ENCODE data around the gene ERBB2. TPM values are rescaled to one million over a fixed set of nuclear protein-coding genes. Genes with fewer than 3 reads are reported as not detected.

ERBB2 gene
- polyA plus RNA-seq, 3 donors: 0.17 to 0.73 TPM; not detected in 1

- Histone ChIP-seq H4K20me1 (ENCODE audit: insufficient read depth, low read length) (no peaks in the 10 kb centered on the region), H2AFZ (ENCODE audit: insufficient read depth, low read depth, low read length, poor library complexity, severe bottlenecking) (no peak overlapping the region), H3K36me3 (replicated peaks in 1 of 2; ENCODE audit: control insufficient read depth in 1 of 2, insufficient read depth in 2 of 2, low read length in 2 of 2) (peaks cover 0 to 3% of the 10 kb centered on the region in 2 donors), H3K4me1 (ENCODE audit: control insufficient read depth in 1 of 2, insufficient read depth in 2 of 2, low read length in 2 of 2) (peaks cover 11 to 14% of the 10 kb centered on the region in 2 donors), H3K4me2 (replicated peaks; ENCODE audit: extremely low read depth, low read length, poor library complexity, severe bottlenecking) (no peak overlapping the region), H3K79me2 (ENCODE audit: insufficient read depth, low read length) (no peaks in the 10 kb centered on the region), H3K9ac (ENCODE audit: insufficient read depth, low read length, poor library complexity, severe bottlenecking) (no peak overlapping the region), H3K4me3 (replicated peaks in 1 of 3; ENCODE audit: low read depth in 2 of 3, low read length in 3 of 3) (no peak overlapping the region), H3K9me3 (replicated peaks in 1 of 2; ENCODE audit: control insufficient read depth in 1 of 2, insufficient read depth in 1 of 2, low read length in 2 of 2) (no peaks in the 10 kb centered on the region), H3K27ac (ENCODE audit: low read depth in 1 of 2, low read length in 2 of 2) (no peak overlapping the region), H3K27me3 (ENCODE audit: control insufficient read depth in 2 of 2, insufficient read depth in 2 of 2, low read length in 2 of 2) (peaks cover 0 to 4% of the 10 kb centered on the region in 2 donors)
- no peak for DNase-seq
- intact Hi-C loops (cut with micrococcal nuclease): no loop called here
- Mint-ChIP-seq H3K36me3 (peaks cover 29 to 32% of the 10 kb centered on the region in 2 donors), H3K9me3 (peaks cover 0 to 2% (median 0%) of the 10 kb centered on the region in 7 donors), H3K27me3 (ENCODE audit: low read depth in 3 of 3) (peaks cover 7 to 18% (median 16%) of the 10 kb centered on the region in 3 donors), H3K4me1 (peaks cover 30% of the 10 kb centered on the region), H3K27ac (peak overlapping the region in 1 of 7 donors; percentile 51), H3K4me3 (no peak overlapping the region)
- WGBS (ENCODE audit: insufficient coverage): 22% methylated on average over 3 of the region's 7 CpGs
- no peak for TF ChIP-seq CTCF (IDR thresholded peaks at IDR 0.05)
Measured at GRCh38 chr17:39676198-39676819, 23.6 kb upstream of the ERBB2 start.

GRCh38 chr17:39677072-39677471 is 22.8 kb upstream of the ERBB2 start:
- Histone ChIP-seq H3K9ac (ENCODE audit: insufficient read depth, low read length, poor library complexity, severe bottlenecking) (no peak overlapping the region), H3K4me1 (ENCODE audit: control insufficient read depth in 1 of 2, insufficient read depth in 2 of 2, low read length in 2 of 2) (peaks cover 11 to 14% of the 10 kb centered on the region in 2 donors), H3K9me3 (replicated peaks in 1 of 2; ENCODE audit: control insufficient read depth in 1 of 2, insufficient read depth in 1 of 2, low read length in 2 of 2) (no peaks in the 10 kb centered on the region), H2AFZ (ENCODE audit: insufficient read depth, low read depth, low read length, poor library complexity, severe bottlenecking) (no peak overlapping the region), H3K27me3 (ENCODE audit: control insufficient read depth in 2 of 2, insufficient read depth in 2 of 2, low read length in 2 of 2) (no peaks in the 10 kb centered on the region), H3K4me3 (replicated peaks in 1 of 3; ENCODE audit: low read depth in 2 of 3, low read length in 3 of 3) (no peak overlapping the region), H4K20me1 (ENCODE audit: insufficient read depth, low read length) (no peaks in the 10 kb centered on the region), H3K79me2 (ENCODE audit: insufficient read depth, low read length) (no peaks in the 10 kb centered on the region), H3K27ac (ENCODE audit: low read depth in 1 of 2, low read length in 2 of 2) (no peak overlapping the region), H3K36me3 (replicated peaks in 1 of 2; ENCODE audit: control insufficient read depth in 1 of 2, insufficient read depth in 2 of 2, low read length in 2 of 2) (peaks cover 0 to 3% of the 10 kb centered on the region in 2 donors), H3K4me2 (replicated peaks; ENCODE audit: extremely low read depth, low read length, poor library complexity, severe bottlenecking) (no peak overlapping the region)
- Mint-ChIP-seq H3K4me3 (no peak overlapping the region), H3K9me3 (peaks cover 0 to 2% (median 0%) of the 10 kb centered on the region in 7 donors), H3K27ac (no peak overlapping the region), H3K27me3 (ENCODE audit: low read depth in 3 of 3) (peaks cover 1 to 13% (median 10%) of the 10 kb centered on the region in 3 donors), H3K4me1 (peaks cover 26% of the 10 kb centered on the region), H3K36me3 (peaks cover 31 to 32% of the 10 kb centered on the region in 2 donors)
- TF ChIP-seq CTCF (IDR thresholded peaks at IDR 0.05): no peak
- DNase-seq: no peak
- WGBS (ENCODE audit: insufficient coverage): 79% methylated on average over 6 of the region's 8 CpGs
- intact Hi-C loops (cut with micrococcal nuclease): no loop called here

Measured in CD14-positive monocyte (primary cell).